ENCODE results near the gene HOXD8. TPM values are rescaled to one million over a fixed set of nuclear protein-coding genes. Genes with fewer than 3 reads are reported as not detected.

Gene HOXD8
- total RNA-seq, 4 donors from 2014 or later = 12.6 to 19.5 (median 16.7) TPM

- Histone ChIP-seq H3K9me3 (no peaks in the 10 kb centered on the region), H3K4me1 (peaks cover 0 to 49% (median 2%) of the 10 kb centered on the region in 4 donors), H3K36me3 (no peaks in the 10 kb centered on the region), H3K4me3 (no peak overlapping the region), H3K27ac (peak overlapping the region in 1 of 4 donors; percentile 90), H3K27me3 (peaks cover 0 to 77% of the 10 kb centered on the region in 2 donors)
- DNase-seq (ENCODE audit: low spot score in 2 of 2) = no peak
- TF ChIP-seq POLR2A (IDR thresholded peaks at IDR 0.05) (no peak), CTCF (IDR thresholded peaks at IDR 0.05) (no peak), EP300 (IDR thresholded peaks at IDR 0.05) (no peak)
- WGBS, 2 donors = 79 to 80% methylated on average over 4 of the region's 4 CpGs
Observed at GRCh38 chr2:176134035-176134434, 4.5 kb downstream of the HOXD8 start.

GRCh38 chr2:176135035-176135440 is 5.5 kb downstream of the HOXD8 start:
- TF ChIP-seq CTCF (IDR thresholded peaks at IDR 0.05) (peak in 1 of 5 experiments; percentile 9), EP300 (IDR thresholded peaks at IDR 0.05) (no peak)
- Histone ChIP-seq H3K36me3 (no peaks in the 10 kb centered on the region), H3K27me3 (peaks cover 0 to 80% of the 10 kb centered on the region in 2 donors), H3K4me3 (peak overlapping the region in 1 of 4 donors; percentile 70), H3K9me3 (no peaks in the 10 kb centered on the region), H3K4me1 (peaks cover 0 to 49% (median 2%) of the 10 kb centered on the region in 4 donors), H3K27ac (peak overlapping the region in 2 of 4 donors; percentile 87 to 90)
- no peak for DNase-seq (ENCODE audit: low spot score in 2 of 2)

GRCh38 chr2:176136374-176137251 is 7.1 kb downstream of the HOXD8 start:
- Histone ChIP-seq H3K27me3 (peaks cover 0 to 75% of the 10 kb centered on the region in 2 donors), H3K9me3 (no peaks in the 10 kb centered on the region), H3K36me3 (no peaks in the 10 kb centered on the region), H3K4me3 (peak overlapping the region; percentile 49 to 70 (median 62)), H3K27ac (peak overlapping the region; percentile 77 to 90 (median 88)), H3K4me1 (peaks cover 0 to 47% (median 2%) of the 10 kb centered on the region in 4 donors)
- WGBS, 2 donors = 2% methylated on average over 59 to 70 of the region's 71 CpGs
- TF ChIP-seq CTCF (IDR thresholded peaks at IDR 0.05) (no peak), POLR2A (IDR thresholded peaks at IDR 0.05) (peak in 1 of 2 donors; percentile 4)
- no peak for DNase-seq (ENCODE audit: low spot score in 2 of 2)

- WGBS, 2 donors = 36 to 44% methylated on average over 2 of the region's 2 CpGs
- Histone ChIP-seq H3K9me3 (no peaks in the 10 kb centered on the region), H3K36me3 (no peaks in the 10 kb centered on the region), H3K27ac (peak overlapping the region; percentile 77 to 90 (median 88)), H3K27me3 (peaks cover 0 to 71% of the 10 kb centered on the region in 2 donors), H3K4me1 (peaks cover 0 to 47% (median 2%) of the 10 kb centered on the region in 4 donors), H3K4me3 (peak overlapping the region; percentile 49 to 70 (median 62))
- DNase-seq (ENCODE audit: low spot score in 2 of 2) = no peak
- TF ChIP-seq EP300 (IDR thresholded peaks at IDR 0.05) = no peak
- TF ChIP-seq POLR2A (IDR thresholded peaks at IDR 0.05) = no peak
- no peak for TF ChIP-seq CTCF (IDR thresholded peaks at IDR 0.05)
Observed at GRCh38 chr2:176137252-176137580, 7.7 kb downstream of the HOXD8 start.

- Histone ChIP-seq H3K4me1 (peaks cover 0 to 47% (median 2%) of the 10 kb centered on the region in 4 donors), H3K4me3 (peak overlapping the region in 1 of 4 donors; percentile 70), H3K9me3 (no peaks in the 10 kb centered on the region), H3K36me3 (no peaks in the 10 kb centered on the region), H3K27me3 (peaks cover 0 to 64% of the 10 kb centered on the region in 2 donors), H3K27ac (peak overlapping the region in 3 of 4 donors; percentile 18 to 90 (median 70))
- no peak for DNase-seq (ENCODE audit: low spot score in 2 of 2)
- 81 to 82% methylated on average over 8 of the region's 8 CpGs for WGBS, 2 donors
- TF ChIP-seq POLR2A (IDR thresholded peaks at IDR 0.05) (no peak), CTCF (IDR thresholded peaks at IDR 0.05) (no peak)
Observed at GRCh38 chr2:176137906-176138305, 8.4 kb downstream of the HOXD8 start.
